ENCODE data around the gene CYBA. TPM values are rescaled to one million over a fixed set of nuclear protein-coding genes. Genes with fewer than 3 reads are reported as not detected.

CYBA gene
- total RNA-seq, 2 experiments from 2014 or later, result 359 to 601 TPM

- H3K27ac ChIP-seq (ENCODE audit: low read depth, low read length, poor library complexity, severe bottlenecking), result no peak overlapping the region
- H3K79me2 ChIP-seq (ENCODE audit: insufficient read depth, low read depth, low read length), result no peaks in the 10 kb centered on the region
- H3K4me2 ChIP-seq (ENCODE audit: low read length), result no peak overlapping the region
- CTCF ChIA-PET (ENCODE audit: unreplicated experiment), result no interaction called here
- no peak overlapping the region for H3K4me3 ChIP-seq (ENCODE audit: low read depth, low read length, poor library complexity, severe bottlenecking)
- TF ChIP-seq CTCF (conservative IDR thresholded peaks at IDR 0.05; ENCODE audit: low read length) (no peak), EZH2phosphoT487 (IDR thresholded peaks at IDR 0.05; ENCODE audit: borderline replicate concordance, low read depth, low read length) (no peak)
- H3K9me2 ChIP-seq (ENCODE audit: insufficient read depth, low read length), result no peaks in the 10 kb centered on the region
- no peaks in the 10 kb centered on the region for H3K9me3 ChIP-seq (ENCODE audit: low read length)
- H4K20me1 ChIP-seq (ENCODE audit: insufficient read depth, low read length), result no peaks in the 10 kb centered on the region
- BruUV-seq (replicated peaks), result no TSS peak
- POLR2A ChIA-PET, result no interaction called here
- no peak overlapping the region for H2AFZ ChIP-seq (ENCODE audit: low read length)
- intact Hi-C loops (cut with micrococcal nuclease; ENCODE audit: unreplicated experiment), result loop anchor here (5.0 kb wide), 2 partner anchors 72 to 188 kb away; no protein-coding TSS in a partner anchor
- H3K36me3 ChIP-seq (ENCODE audit: insufficient read depth, low read length), result peaks cover 75% of the 10 kb centered on the region
- no peak for DNase-seq (ENCODE audit: low spot score)
- H3K4me1 ChIP-seq (ENCODE audit: insufficient read depth, low read length, poor library complexity, severe bottlenecking), result peaks cover 18% of the 10 kb centered on the region
Observed at GRCh38 chr16:88629835-88630234, 21.0 kb downstream of the CYBA start.

GRCh38 chr16:88628512-88628974 is 22.3 kb downstream of the CYBA start:
- peaks cover 85% of the 10 kb centered on the region for H3K36me3 ChIP-seq (ENCODE audit: insufficient read depth, low read length)

More at GRCh38 chr16:88628512-88628974, 22.3 kb downstream of the CYBA start:
- Histone ChIP-seq H3K4me3 (ENCODE audit: low read depth, low read length, poor library complexity, severe bottlenecking) (no peak overlapping the region), H4K20me1 (ENCODE audit: insufficient read depth, low read length) (no peaks in the 10 kb centered on the region), H3K4me1 (ENCODE audit: insufficient read depth, low read length, poor library complexity, severe bottlenecking) (peaks cover 5% of the 10 kb centered on the region), H3K9me2 (ENCODE audit: insufficient read depth, low read length) (no peaks in the 10 kb centered on the region), H3K79me2 (ENCODE audit: insufficient read depth, low read depth, low read length) (no peaks in the 10 kb centered on the region), H3K9me3 (ENCODE audit: low read length) (no peaks in the 10 kb centered on the region), H2AFZ (ENCODE audit: low read length) (no peak overlapping the region), H3K27ac (ENCODE audit: low read depth, low read length, poor library complexity, severe bottlenecking) (no peak overlapping the region), H3K4me2 (ENCODE audit: low read length) (no peak overlapping the region)
- intact Hi-C loops (cut with micrococcal nuclease; ENCODE audit: unreplicated experiment), result no loop called here
- CTCF ChIA-PET (ENCODE audit: unreplicated experiment), result no interaction called here
- POLR2A ChIA-PET, result no interaction called here
- TF ChIP-seq EZH2phosphoT487 (IDR thresholded peaks at IDR 0.05; ENCODE audit: borderline replicate concordance, low read depth, low read length), result no peak
- peak; percentile 78 for TF ChIP-seq CTCF (conservative IDR thresholded peaks at IDR 0.05; ENCODE audit: low read length)
- no TSS peak for BruUV-seq (replicated peaks)
- peak; percentile 49 for DNase-seq (ENCODE audit: low spot score)
